Measurements from ENCODE around the gene SZRD1.

SZRD1 gene

DNA sequence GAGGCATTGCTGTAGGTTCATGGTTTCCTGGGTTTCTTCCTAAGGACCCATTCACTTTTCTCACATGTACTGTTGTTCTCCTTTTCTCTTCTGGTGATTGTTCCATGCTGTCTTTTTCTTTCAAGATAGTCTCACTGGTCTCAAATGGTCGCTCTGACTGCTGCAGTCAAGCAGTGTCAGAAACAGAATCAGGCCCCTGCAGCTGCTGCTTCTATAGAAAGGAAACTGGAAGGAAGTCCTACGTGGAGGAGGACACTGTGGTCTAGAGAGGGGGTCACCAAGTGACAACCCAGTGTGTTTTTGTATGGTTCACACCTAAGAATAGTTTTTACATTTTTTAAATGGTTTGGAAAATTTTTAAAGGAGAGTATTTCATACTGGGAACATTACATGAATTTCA, 75.9 kb downstream of the SZRD1 start:
- no peak for TF ChIP-seq EZH2phosphoT487 (IDR thresholded peaks at IDR 0.05; ENCODE audit: borderline replicate concordance, low read length)
- TF ChIP-seq, protein P1, sequence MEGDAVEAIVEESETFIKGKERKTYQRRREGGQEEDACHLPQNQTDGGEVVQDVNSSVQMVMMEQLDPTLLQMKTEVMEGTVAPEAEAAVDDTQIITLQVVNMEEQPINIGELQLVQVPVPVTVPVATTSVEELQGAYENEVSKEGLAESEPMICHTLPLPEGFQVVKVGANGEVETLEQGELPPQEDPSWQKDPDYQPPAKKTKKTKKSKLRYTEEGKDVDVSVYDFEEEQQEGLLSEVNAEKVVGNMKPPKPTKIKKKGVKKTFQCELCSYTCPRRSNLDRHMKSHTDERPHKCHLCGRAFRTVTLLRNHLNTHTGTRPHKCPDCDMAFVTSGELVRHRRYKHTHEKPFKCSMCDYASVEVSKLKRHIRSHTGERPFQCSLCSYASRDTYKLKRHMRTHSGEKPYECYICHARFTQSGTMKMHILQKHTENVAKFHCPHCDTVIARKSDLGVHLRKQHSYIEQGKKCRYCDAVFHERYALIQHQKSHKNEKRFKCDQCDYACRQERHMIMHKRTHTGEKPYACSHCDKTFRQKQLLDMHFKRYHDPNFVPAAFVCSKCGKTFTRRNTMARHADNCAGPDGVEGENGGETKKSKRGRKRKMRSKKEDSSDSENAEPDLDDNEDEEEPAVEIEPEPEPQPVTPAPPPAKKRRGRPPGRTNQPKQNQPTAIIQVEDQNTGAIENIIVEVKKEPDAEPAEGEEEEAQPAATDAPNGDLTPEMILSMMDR (IDR thresholded peaks at IDR 0.05; ENCODE audit: low read depth, low read length, poor library complexity, severe bottlenecking) = no peak

DNA sequence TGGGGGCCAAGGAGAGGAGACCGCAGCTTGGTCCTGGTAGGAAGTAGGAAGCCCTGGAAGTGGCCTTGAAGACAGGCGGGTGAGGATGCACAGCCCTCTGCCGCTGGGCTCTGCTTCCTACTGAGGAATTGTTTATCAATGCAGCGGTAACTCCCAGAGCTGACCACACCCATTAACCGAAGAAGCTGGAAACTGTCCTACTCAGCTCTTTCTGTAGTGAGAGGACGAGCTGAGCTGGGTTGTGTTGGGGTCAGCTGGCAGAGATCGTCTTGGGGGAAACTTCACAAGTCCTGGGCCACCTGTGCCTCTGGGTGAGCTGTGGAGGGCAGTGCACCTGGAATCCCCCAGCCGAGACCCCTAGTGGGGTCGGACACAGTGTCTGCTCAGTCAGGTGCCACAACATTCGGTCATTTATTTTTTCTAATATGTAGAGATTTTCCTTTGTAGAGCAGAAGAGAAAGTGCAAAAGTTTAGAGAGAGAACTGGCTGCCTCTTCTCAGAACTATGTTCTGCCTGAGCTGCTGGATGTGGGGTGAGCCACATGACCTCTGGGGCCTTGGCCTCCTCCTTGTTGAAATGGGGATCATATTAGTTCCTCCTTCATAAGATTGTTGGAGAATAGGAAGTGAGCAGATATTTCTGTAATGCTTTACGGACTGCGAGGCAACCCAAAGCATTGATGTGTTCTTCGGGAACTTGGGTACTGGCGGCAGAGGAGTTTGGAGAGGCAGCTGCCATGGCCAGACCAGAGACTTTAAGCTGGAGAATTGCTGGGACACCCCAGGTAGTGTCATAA, 77.1 kb downstream of the SZRD1 start:
- TF ChIP-seq EZH2phosphoT487 (IDR thresholded peaks at IDR 0.05; ENCODE audit: borderline replicate concordance, low read length) = no peak
- TF ChIP-seq, protein P1 (IDR thresholded peaks at IDR 0.05; ENCODE audit: low read depth, low read length, poor library complexity, severe bottlenecking) = no peak
- no peak overlapping the region for H3K4me3 ChIP-seq (ENCODE audit: low read length)
- H3F3A ChIP-seq (ENCODE audit: control insufficient read depth, insufficient read depth) = peaks cover 6% of the 10 kb centered on the region; the same call in 1 of the 2 replicates
- 0 out of 2 replicates have a peak, but pooled peaks cover 5% of the 10 kb centered on the region for H4K20me1 ChIP-seq (ENCODE audit: control insufficient read depth, insufficient read depth, low read depth, low read length)
- H3K79me2 ChIP-seq (ENCODE audit: control insufficient read depth, low read length) = peaks cover 46% of the 10 kb centered on the region
- no peaks in the 10 kb centered on the region for H3K27me3 ChIP-seq (ENCODE audit: control insufficient read depth, low read length)
- peaks cover 70% of the 10 kb centered on the region for H3K36me3 ChIP-seq (ENCODE audit: control insufficient read depth, low read length)
- no peak overlapping the region for H3K27ac ChIP-seq (ENCODE audit: low read depth, low read length)
- H3K9me3 ChIP-seq (ENCODE audit: control insufficient read depth, insufficient read depth, low read length) = no peaks in the 10 kb centered on the region
- no peak overlapping the region for H3K4me2 ChIP-seq (ENCODE audit: low read length)
- H3K9me2 ChIP-seq (replicated peaks; ENCODE audit: control insufficient read depth, low read length) = no peaks in the 10 kb centered on the region
- peaks cover 43% of the 10 kb centered on the region for H3K4me1 ChIP-seq (ENCODE audit: control insufficient read depth, low read length)

More for the DNA sequence above, 75.9 kb downstream of the SZRD1 start:
- Histone ChIP-seq H3K4me1 (ENCODE audit: control insufficient read depth, low read length) (peaks cover 38% of the 10 kb centered on the region), H3K9me3 (ENCODE audit: control insufficient read depth, insufficient read depth, low read length) (no peaks in the 10 kb centered on the region), H3K79me2 (ENCODE audit: control insufficient read depth, low read length) (peaks cover 45% of the 10 kb centered on the region), H3K9me2 (replicated peaks; ENCODE audit: control insufficient read depth, low read length) (no peaks in the 10 kb centered on the region), H3K27ac (ENCODE audit: low read depth, low read length) (peak overlapping the region; percentile 79), H3K36me3 (ENCODE audit: control insufficient read depth, low read length) (peaks cover 58% of the 10 kb centered on the region), H3K4me2 (ENCODE audit: low read length) (peak overlapping the region; percentile 76), H4K20me1 (ENCODE audit: control insufficient read depth, insufficient read depth, low read depth, low read length) (0 out of 2 replicates have a peak, but pooled peaks cover 5% of the 10 kb centered on the region), H3K27me3 (ENCODE audit: control insufficient read depth, low read length) (no peaks in the 10 kb centered on the region), H3F3A (ENCODE audit: control insufficient read depth, insufficient read depth) (peaks cover 9% of the 10 kb centered on the region; the same call in 1 of the 2 replicates), H3K4me3 (ENCODE audit: low read length) (peak overlapping the region; percentile 94)

DNA sequence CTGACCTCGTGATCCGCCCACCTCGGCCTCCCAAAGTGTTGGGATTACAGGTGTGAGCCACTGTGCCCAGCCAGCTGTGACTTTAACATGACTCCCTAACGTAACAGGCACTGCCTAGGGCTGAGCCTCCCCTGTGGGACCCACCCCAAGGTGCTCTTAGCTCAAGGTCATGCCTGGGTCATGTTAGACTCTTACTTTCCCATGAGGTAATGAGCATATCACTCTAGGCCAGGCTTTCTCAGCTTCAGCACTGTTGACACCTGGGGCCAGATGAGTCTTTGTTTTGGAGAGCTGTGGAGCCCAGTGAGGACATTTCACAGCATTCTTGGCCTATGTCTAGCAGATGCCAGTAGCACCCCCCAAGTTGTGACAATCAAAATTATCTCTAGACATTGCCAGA, 78.0 kb downstream of the SZRD1 start:
- Histone ChIP-seq H3K27me3 (ENCODE audit: control insufficient read depth, low read length) (no peaks in the 10 kb centered on the region), H3K79me2 (ENCODE audit: control insufficient read depth, low read length) (peaks cover 49% of the 10 kb centered on the region), H3K9me3 (ENCODE audit: control insufficient read depth, insufficient read depth, low read length) (no peaks in the 10 kb centered on the region), H3K27ac (ENCODE audit: low read depth, low read length) (no peak overlapping the region), H4K20me1 (ENCODE audit: control insufficient read depth, insufficient read depth, low read depth, low read length) (0 out of 2 replicates have a peak, but pooled peaks cover 5% of the 10 kb centered on the region), H3K9me2 (replicated peaks; ENCODE audit: control insufficient read depth, low read length) (no peaks in the 10 kb centered on the region), H3K4me1 (ENCODE audit: control insufficient read depth, low read length) (peaks cover 46% of the 10 kb centered on the region), H3K36me3 (ENCODE audit: control insufficient read depth, low read length) (peaks cover 79% of the 10 kb centered on the region), H3K4me2 (ENCODE audit: low read length) (no peak overlapping the region), H3F3A (ENCODE audit: control insufficient read depth, insufficient read depth) (peaks cover 12% of the 10 kb centered on the region; the same call in 1 of the 2 replicates), H3K4me3 (ENCODE audit: low read length) (no peak overlapping the region)
- no peak for TF ChIP-seq EZH2phosphoT487 (IDR thresholded peaks at IDR 0.05; ENCODE audit: borderline replicate concordance, low read length)
- TF ChIP-seq, protein P1 (IDR thresholded peaks at IDR 0.05; ENCODE audit: low read depth, low read length, poor library complexity, severe bottlenecking) = no peak
